K562 treated with DMSO at 1 percent for 12 hours (cell line): Measurements from ENCODE around the gene NGDN. TPM values are rescaled to one million over a fixed set of nuclear protein-coding genes. Genes with fewer than 3 reads are reported as not detected.

Experiments used
- total RNA-seq: library from RNA; unstranded; fragments of 300-600 nt; gene quantifications from 2 replicates; pipeline ENCODE4 v1.2.3, GENCODE V29; 2022; ENCODE audit not compliant: insufficient read depth

The NGDN gene
- total RNA-seq, result 30.4 and 33.4 TPM in 2 replicates

DNA sequence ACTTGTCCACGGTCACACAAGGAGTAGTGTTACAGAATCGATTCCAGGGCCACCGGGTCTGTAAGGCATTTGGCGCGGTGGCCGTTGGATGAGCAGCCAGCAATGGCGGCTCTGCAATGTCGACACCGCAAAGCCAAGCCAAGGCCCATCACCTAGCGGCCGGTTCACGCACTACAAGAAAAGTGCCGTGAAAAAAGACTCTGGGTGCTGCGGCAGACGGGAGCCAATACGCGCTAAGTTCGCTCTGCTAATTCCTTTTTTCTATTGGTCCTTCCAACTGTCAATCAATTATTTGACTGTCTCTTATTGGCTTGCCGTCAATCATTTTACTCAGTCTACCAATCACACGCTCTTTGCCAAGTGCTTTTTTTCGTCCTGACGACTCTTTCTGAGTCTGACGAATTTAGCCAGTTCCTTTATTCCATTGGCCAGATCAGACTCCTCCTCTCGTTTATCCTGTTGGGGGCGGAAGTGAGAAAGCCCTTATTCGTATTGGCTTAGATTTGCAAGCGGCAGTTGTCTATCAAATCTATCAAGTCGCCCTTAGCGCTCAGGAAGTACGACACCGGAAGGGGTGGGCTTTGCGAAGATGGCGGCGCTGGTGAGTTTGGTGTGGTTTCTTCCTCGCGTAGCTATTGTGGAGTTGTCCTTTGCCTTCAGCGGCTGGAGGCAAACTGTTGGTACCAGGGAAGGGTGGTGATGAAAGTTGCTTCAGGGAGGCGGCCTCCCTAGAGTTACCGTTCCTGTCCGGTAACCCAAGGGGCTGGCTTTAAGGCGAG lies at the start of gene NGDN:
Gene NGDN, plus strand, starts transcription at position 577 of the 779 bp plus-strand sequence. Its CDS starts 13 bp downstream, at position 590.

DNA sequence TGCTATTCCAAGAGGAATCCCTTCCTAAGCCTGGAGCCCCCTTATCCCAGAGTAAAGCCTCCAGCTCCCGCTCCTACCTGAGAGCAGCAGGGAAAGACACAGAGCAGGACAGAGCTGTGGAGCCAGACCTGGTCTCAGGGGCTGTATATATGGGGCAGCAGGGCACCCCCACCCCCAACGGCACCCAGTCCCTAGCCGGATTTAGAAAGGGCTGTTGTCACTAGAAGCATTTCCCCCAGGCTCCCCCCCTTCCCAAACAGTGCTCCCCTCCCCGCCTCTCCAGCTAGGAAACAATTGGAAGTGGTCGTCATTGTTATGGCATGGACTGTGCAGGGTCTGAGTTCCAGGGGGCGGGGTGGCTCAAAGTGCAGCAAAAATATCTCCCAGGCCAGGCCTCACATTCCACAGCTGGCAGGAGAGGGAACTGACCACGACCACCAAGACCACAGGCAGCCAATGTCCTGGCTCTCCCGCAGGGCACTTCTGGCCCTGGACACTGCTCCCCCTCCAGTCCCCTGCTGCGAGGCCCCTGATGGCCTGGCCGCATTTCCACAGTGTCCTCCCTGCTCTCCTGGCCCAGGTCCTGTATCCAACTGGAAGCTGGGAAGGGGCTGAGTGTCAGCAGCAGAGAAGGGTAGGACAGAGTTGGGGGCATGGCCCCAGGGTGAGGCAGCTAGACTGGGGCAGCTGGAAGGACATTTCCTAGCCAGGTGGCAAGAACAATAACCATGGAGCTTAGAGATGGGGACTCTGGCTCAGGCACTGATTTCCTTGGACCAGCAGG lies 33.8 kb upstream of the NGDN start, which contains the start of gene MYH7:
Gene MYH7, minus strand, starts transcription at position 118 of the 784 bp plus-strand sequence. CDS start 1,928 bp downstream, outside the sequence.

Other genes with a start within 250 kb of the NGDN start
- not detected in 2 replicates for gene RNF212B, start 231.8 kb upstream of the NGDN start, total RNA-seq
- 6.4 and 12.9 TPM in 2 replicates for gene HOMEZ, start 183.6 kb upstream of the NGDN start, total RNA-seq
- gene PPP1R3E, start 166.8 kb upstream of the NGDN start, total RNA-seq, result 5.4 and 15.6 TPM in 2 replicates
- gene BCL2L2, start 162.9 kb upstream of the NGDN start, total RNA-seq, result 16.4 and 24.2 TPM in 2 replicates
- gene PABPN1, start 148.2 kb upstream of the NGDN start, total RNA-seq, result 78.5 and 118 TPM in 2 replicates
- 0.28 and 0.58 TPM in 2 replicates for gene SLC22A17, start 116.8 kb upstream of the NGDN start, total RNA-seq
- not detected in 2 replicates for gene EFS, start 104.5 kb upstream of the NGDN start, total RNA-seq
- gene IL25, start 96.9 kb upstream of the NGDN start, total RNA-seq, result not detected in 2 replicates
- not detected in 2 replicates for gene CMTM5, start 92.7 kb upstream of the NGDN start, total RNA-seq
- gene MYH6, start 61.4 kb upstream of the NGDN start, total RNA-seq, result not detected in 2 replicates
- gene MYH7, start 34.0 kb upstream of the NGDN start, total RNA-seq, result not detected in 2 replicates
- gene ZFHX2, start 82.1 kb downstream of the NGDN start, total RNA-seq, result not detected in 2 replicates
- 1.8 and 3.7 TPM in 2 replicates for gene THTPA, start 86.6 kb downstream of the NGDN start, total RNA-seq
- 22.8 and 54.3 TPM in 2 replicates for gene AP1G2, start 98.1 kb downstream of the NGDN start, total RNA-seq
- gene JPH4, start 109.1 kb downstream of the NGDN start, total RNA-seq, result 0.23 TPM in 1 of 2 replicates, not detected in the other
- 125 and 175 TPM in 2 replicates for gene DHRS2, start 166.7 kb downstream of the NGDN start, total RNA-seq